Neural cell (in vitro differentiated cells): ENCODE data around the gene GALNT10. TPM values are rescaled to one million over a fixed set of nuclear protein-coding genes. Genes with fewer than 3 reads are reported as not detected.

Source experiments
- H2AFZ ChIP-seq: fragments of 200-600, 300-800 bp; sonication (generic), shearing (Covaris generic); 2 replicates; pipeline ENCODE4 v1.6.0; 2014; ENCODE audit warnings: low read depth, mild to moderate bottlenecking, antibody characterized with exemption, low read length, moderate library complexity
- H3F3A ChIP-seq: fragments of 200-600 bp; shearing (Covaris generic); 2 replicates; pipeline ENCODE4 v1.6.1; 2016; ENCODE audit warnings: mild to moderate bottlenecking, moderate library complexity, mixed read lengths, antibody characterized with exemption, low read length; ENCODE audit not compliant: insufficient read depth, poor library complexity, severe bottlenecking
- H3K27ac ChIP-seq: fragments of 200-600, 300-800 bp; sonication (generic), shearing (Covaris generic); 2 replicates; pipeline ENCODE4 v1.5.1; 2014; ENCODE audit warnings: mild to moderate bottlenecking, low read length, moderate library complexity
- H3K27me3 ChIP-seq: fragments of 300-800, 200-600 bp; sonication (generic), shearing (Covaris generic); 2 replicates; pipeline ENCODE4 v1.6.0; 2014; ENCODE audit warnings: mild to moderate bottlenecking, low read depth, low read length, moderate library complexity; ENCODE audit not compliant: insufficient read depth
- H3K36me3 ChIP-seq: fragments of 300-800, 200-600 bp; sonication (generic), shearing (Covaris generic); 2 replicates; pipeline ENCODE4 v1.5.1; 2014; ENCODE audit warnings: mild to moderate bottlenecking, antibody characterized with exemption, low read length, moderate library complexity; ENCODE audit not compliant: insufficient read depth
- H3K4me2 ChIP-seq: fragments of 300-800, 200-600 bp; sonication (generic), shearing (Covaris generic); 2 replicates; pipeline ENCODE4 v1.6.0; 2014; ENCODE audit warnings: mild to moderate bottlenecking, low read length
- H3K4me3 ChIP-seq: fragments of 300-800, 200-600 bp; sonication (generic), shearing (Covaris generic); 2 replicates; pipeline ENCODE4 v1.5.1; 2014; ENCODE audit warnings: mild to moderate bottlenecking, low read length, moderate library complexity
- H3K79me2 ChIP-seq: fragments of 200-600 bp; shearing (Covaris generic); replicated peaks from 2 replicates; pipeline ENCODE4 v1.6.0; 2014; ENCODE audit warnings: mild to moderate bottlenecking, low read length, moderate library complexity; ENCODE audit not compliant: insufficient read depth
- H3K9ac ChIP-seq: fragments of 300-800, 200-600 bp; sonication (generic), shearing (Covaris generic); 2 replicates; pipeline ENCODE4 v1.6.1; 2016; ENCODE audit warnings: mild to moderate bottlenecking, low read length, mixed read lengths
- H3K9me2 ChIP-seq: fragments of 200-600 bp; shearing (Covaris generic); 2 replicates; pipeline ENCODE4 v1.6.1; 2016; ENCODE audit warnings: mild to moderate bottlenecking, low read length, mixed read lengths; ENCODE audit not compliant: insufficient read depth
- H3K9me3 ChIP-seq: fragments of 200-600, 300-800 bp; sonication (generic), shearing (Covaris generic); 2 replicates; pipeline ENCODE4 v1.6.1; 2016; ENCODE audit warnings: mild to moderate bottlenecking, mixed run types, low read length, moderate library complexity, mixed read lengths
- H4K20me1 ChIP-seq: fragments of 200-600 bp; shearing (Covaris generic); 2 replicates; pipeline ENCODE4 v1.6.1; 2016; ENCODE audit warnings: mild to moderate bottlenecking, mixed run types; ENCODE audit not compliant: insufficient read depth
- CTCF ChIP-seq: fragments of 450-650 bp; IDR thresholded peaks from 2 replicates; pipeline ENCODE4 v1.5.1; 2014; ENCODE audit warnings: antibody characterized with exemption, mild to moderate bottlenecking, moderate library complexity; ENCODE audit not compliant: poor library complexity, severe bottlenecking
- EP300 ChIP-seq: fragments of 450-650 bp; conservative IDR thresholded peaks from 2 replicates; pipeline ENCODE4 v1.6.1; 2014; ENCODE audit warnings: antibody characterized with exemption, mild to moderate bottlenecking, moderate library complexity; ENCODE audit not compliant: poor library complexity, severe bottlenecking
- EZH2 ChIP-seq: fragments of 200-600, 300-800 bp; shearing (Covaris generic), sonication (generic); IDR thresholded peaks from 2 replicates; pipeline ENCODE4 v1.6.1; 2014; ENCODE audit warnings: antibody characterized with exemption, low read length, borderline replicate concordance, mild to moderate bottlenecking; ENCODE audit not compliant: insufficient read depth, poor library complexity, severe bottlenecking
- MXI1 ChIP-seq: fragments of 450-650 bp; conservative IDR thresholded peaks from 2 replicates; pipeline ENCODE4 v1.6.1; 2014; ENCODE audit warnings: antibody characterized with exemption, mild to moderate bottlenecking; ENCODE audit not compliant: poor library complexity, severe bottlenecking
- POLR2AphosphoS5 ChIP-seq: IDR thresholded peaks from 2 replicates; pipeline ENCODE4 v1.6.1; 2012
- RAD21 ChIP-seq: fragments of 450-650 bp; conservative IDR thresholded peaks from 2 replicates; pipeline ENCODE4 v1.6.1; 2014; ENCODE audit warnings: antibody characterized with exemption, mild to moderate bottlenecking, moderate library complexity
- REST ChIP-seq: IDR thresholded peaks from 2 replicates; pipeline ENCODE4 v1.6.1; 2012; ENCODE audit warnings: borderline replicate concordance
- SMC3 ChIP-seq: fragments of 450-650 bp; conservative IDR thresholded peaks from 2 replicates; pipeline ENCODE4 v1.6.1; 2014; ENCODE audit warnings: antibody characterized with exemption, mild to moderate bottlenecking, moderate library complexity; ENCODE audit not compliant: poor library complexity
- TAF1 ChIP-seq: IDR thresholded peaks from 2 replicates; pipeline ENCODE4 v1.6.1; 2012; ENCODE audit warnings: low read depth
- polyA plus RNA-seq: library from polyadenylated mRNA; depleted of rRNA; stranded (reverse); fragments of >200 nt; gene quantifications from 2 replicates; pipeline ENCODE4 v1.2.3, GENCODE V29; 2014

GALNT10 gene
- polyA plus RNA-seq, 1 donor from 2014 or later: 3.1 TPM

DNA sequence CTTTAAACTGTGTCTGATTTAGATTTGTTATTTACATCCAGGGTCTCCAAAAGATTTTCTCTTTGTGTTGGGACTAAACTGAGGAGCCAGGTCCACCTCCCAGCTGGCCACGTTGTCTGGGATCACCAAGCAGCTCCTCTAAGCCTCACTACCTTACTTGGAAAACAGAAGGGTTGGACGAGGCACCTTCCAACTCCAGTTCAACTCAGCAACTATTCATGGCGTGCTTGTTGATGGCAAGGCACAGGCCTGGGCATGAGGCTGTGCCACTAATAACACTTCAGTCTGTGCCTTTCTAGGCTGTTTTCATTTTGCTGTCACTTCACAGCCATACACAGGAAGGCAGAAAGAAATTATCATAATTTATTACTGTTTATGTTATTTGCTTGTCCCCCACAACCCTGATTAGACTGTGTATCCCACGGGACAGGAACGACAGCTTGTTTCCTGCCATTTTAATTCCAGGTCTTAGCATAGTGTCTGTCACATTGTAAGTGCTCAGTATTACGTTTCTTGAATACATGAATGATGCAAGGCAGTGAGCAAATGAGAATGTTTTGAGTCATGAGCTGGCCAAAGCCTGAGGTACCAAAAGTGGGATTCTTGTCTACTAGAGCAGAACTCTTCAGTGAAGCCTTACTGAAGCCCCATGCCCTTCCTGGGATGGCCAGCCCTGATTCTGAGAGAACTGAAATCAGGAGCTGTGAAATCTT, 125.8 kb downstream of the GALNT10 start:
- Histone ChIP-seq H3K9me2 (no peaks in the 10 kb centered on the region), H3K27me3 (no peaks in the 10 kb centered on the region), H2AFZ (no peak overlapping the region), H3K9me3 (no peaks in the 10 kb centered on the region), H4K20me1 (no peaks in the 10 kb centered on the region), H3F3A (no peaks in the 10 kb centered on the region), H3K27ac (no peak overlapping the region), H3K4me3 (no peak overlapping the region), H3K4me2 (no peak overlapping the region), H3K9ac (no peak overlapping the region), H3K36me3 (no peaks in the 10 kb centered on the region), H3K79me2 (no peaks in the 10 kb centered on the region)
- no peak for TF ChIP-seq REST
- no peak for TF ChIP-seq EP300
- TF ChIP-seq CTCF: no peak
- TF ChIP-seq SMC3: no peak
- TF ChIP-seq TAF1: no peak
- no peak for TF ChIP-seq RAD21
- no peak for TF ChIP-seq EZH2
- no peak for TF ChIP-seq MXI1
- TF ChIP-seq POLR2AphosphoS5: no peak

DNA sequence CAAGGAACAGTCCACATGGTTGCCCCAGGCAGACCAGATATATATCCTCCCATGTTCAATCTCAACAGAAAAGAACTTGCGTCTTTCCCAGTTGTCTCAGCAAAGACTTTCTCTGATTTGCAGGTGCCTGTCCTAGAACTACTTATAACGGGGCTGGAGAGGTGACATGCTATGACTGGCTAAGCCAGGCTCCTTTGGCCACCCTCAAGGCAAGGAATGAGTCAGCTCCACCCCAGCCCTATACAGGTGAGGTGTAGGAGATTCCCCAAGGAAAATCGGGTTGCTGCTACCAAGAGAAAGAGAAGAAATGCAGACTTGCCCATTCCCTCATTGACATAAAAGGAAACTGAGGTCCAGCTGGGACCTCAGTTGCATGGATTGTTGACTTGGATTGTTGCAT, 127.4 kb downstream of the GALNT10 start:
- Histone ChIP-seq H2AFZ (no peak overlapping the region), H4K20me1 (no peaks in the 10 kb centered on the region), H3K36me3 (no peaks in the 10 kb centered on the region), H3K9me3 (no peaks in the 10 kb centered on the region), H3K9me2 (no peaks in the 10 kb centered on the region), H3K79me2 (no peaks in the 10 kb centered on the region), H3K4me2 (no peak overlapping the region), H3K4me3 (no peak overlapping the region), H3K27me3 (no peaks in the 10 kb centered on the region), H3K9ac (no peak overlapping the region), H3F3A (no peaks in the 10 kb centered on the region), H3K27ac (no peak overlapping the region)
- TF ChIP-seq EZH2 (no peak), CTCF (no peak), TAF1 (no peak)
